Posterior vena cava (tissue), 2 donors: ENCODE data around the gene DAPK1. TPM values are rescaled to one million over a fixed set of nuclear protein-coding genes. Genes with fewer than 3 reads are reported as not detected.
"Not testable (repeated sequence)": the region's sequence is repeated elsewhere in the genome, so short reads cannot be mapped to it uniquely, and the experiment has no call there.

Source experiments
- DNase-seq: peaks from one replicate; pipeline ENCODE4 v3.0.0-alpha.2; 2020; ENCODE audit warnings: low spot score
- intact Hi-C, 2 donors: fragments of 100-400 bp; cut with DNase I; formaldehyde crosslinking; loops; one replicate each; pipeline versions ENCODE4 v1.14.1 to v1.14.2; 2022 to 2023
- total RNA-seq, 2 donors: library from RNA; stranded (reverse); fragmentation: NEBNext Ultra II Directional; extraction: Animal tissue kit (Norgen Biotek cat#: 25700); gene quantifications; one replicate each; pipeline ENCODE4 v1.2.1, GENCODE V29; 2021
- donor health status: DM: yes; HTN: yes; CAD: no.
- donor health status: DM: yes; HTN: yes; CAD: no.

The DAPK1 gene
- total RNA-seq, 2 donors from 2014 or later, result 33.2 to 34.3 TPM

- no peak for DNase-seq
- intact Hi-C loops, result no loop called here
Measured at GRCh38 chr9:87533271-87533670, 35.6 kb downstream of the DAPK1 start.

GRCh38 chr9:87534036-87534435 lies 36.4 kb downstream of the DAPK1 start:
- DNase-seq, result no peak
- intact Hi-C loops, result no loop called here

DNA sequence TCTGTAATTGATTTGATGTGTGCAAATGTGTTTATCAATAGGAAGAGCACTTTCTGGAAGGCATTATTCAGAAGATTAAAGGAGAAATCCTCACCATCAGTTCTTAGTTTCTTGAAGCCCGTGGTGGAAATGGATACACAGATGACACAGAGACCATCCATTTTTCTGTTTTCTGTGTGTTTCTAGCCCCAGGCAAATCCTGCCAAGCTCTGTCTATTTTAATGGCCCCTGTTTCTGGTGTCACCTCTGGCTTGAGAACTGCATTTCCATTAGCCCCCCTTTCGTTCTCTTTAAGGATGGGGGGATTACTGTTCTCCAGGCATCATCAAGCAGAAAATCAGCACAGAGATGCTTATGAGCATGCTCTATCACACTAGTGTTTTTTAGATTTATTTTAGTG lies 37.3 kb downstream of the DAPK1 start:
- intact Hi-C loops, result no loop called here
- no peak for DNase-seq

GRCh38 chr9:87535817-87536539 lies 38.3 kb downstream of the DAPK1 start:
- intact Hi-C loops, result no loop called here
- no peak for DNase-seq

- intact Hi-C loops, result no loop called here
- DNase-seq, result no peak
Measured at GRCh38 chr9:87537625-87538024, 40.0 kb downstream of the DAPK1 start.

GRCh38 chr9:87540444-87541105 lies 42.9 kb downstream of the DAPK1 start:
- intact Hi-C loops, result no loop called here
- no peak for DNase-seq

- DNase-seq, result no peak
- intact Hi-C loops, result no loop called here
Measured at GRCh38 chr9:87541663-87542062, 44.0 kb downstream of the DAPK1 start.

DNA sequence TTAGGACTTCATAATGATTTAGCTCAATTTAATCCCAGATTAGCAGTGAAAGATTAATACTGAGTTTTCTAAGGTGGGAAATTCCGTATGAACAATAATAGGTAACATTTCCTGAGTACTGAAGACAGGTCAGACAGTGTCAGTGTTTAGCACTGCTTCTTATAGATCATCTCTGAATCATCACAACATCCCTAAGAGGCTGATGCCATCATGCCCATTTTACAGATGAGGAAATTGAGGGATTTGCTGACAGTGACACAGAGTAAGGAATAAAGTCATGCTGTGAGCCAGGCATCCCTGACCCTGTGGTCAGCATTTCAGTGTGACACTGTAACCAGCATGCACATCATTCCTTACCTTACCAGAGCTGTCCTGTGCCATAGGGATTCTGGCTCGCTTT lies 44.5 kb downstream of the DAPK1 start:
- intact Hi-C loops, result no loop called here
- no peak for DNase-seq

- intact Hi-C loops, result no loop called here
- no peak for DNase-seq
Measured at GRCh38 chr9:87543251-87543650, 45.6 kb downstream of the DAPK1 start.

- no peak for DNase-seq
- intact Hi-C loops, result no loop called here
Measured at GRCh38 chr9:87545858-87546257, 48.2 kb downstream of the DAPK1 start.

DNA sequence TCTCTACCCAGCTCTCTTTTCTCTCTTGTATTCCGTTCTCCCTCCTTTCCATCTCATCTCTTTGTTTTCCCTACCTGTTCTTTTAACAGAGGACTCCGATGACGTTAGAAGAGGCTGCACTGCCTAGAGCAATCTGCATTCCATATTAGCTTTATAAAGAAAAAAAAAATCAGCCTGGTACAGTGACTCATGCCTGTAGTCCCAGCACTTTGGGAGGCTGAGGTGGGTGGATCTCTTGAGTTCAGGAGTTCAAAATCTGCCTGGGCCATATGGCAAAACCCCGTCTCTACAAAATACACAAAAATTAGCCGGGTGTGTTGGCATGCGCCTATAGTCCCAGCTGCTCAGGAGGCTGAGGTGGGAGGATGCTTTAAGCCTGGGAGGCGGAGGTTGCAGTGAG lies 49.0 kb downstream of the DAPK1 start:
- intact Hi-C loops, result no loop called here
- DNase-seq, result no peak

GRCh38 chr9:87547671-87548081 lies 50.0 kb downstream of the DAPK1 start:
- intact Hi-C loops, result no loop called here
- DNase-seq, result no peak

DNA sequence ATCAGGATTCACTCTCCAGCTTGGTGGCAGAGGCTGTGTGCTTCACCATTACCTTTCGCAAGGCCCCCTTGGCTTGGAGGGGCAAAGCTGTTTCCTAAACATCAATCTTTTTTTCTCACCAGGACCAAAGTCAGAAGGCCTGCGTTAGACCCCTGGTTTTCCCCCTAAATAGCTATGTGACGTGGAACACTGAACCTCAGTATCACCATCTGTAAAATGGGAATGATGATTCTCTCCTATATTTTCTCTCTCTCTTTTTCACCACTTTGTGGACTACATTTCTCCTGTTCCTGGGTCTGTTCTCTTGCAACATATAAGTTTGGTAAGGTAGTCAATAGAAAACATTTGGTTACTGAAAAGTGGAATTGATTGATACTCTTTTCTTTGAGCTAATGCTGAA lies 50.5 kb downstream of the DAPK1 start:
- no peak for DNase-seq
- intact Hi-C loops, result no loop called here

DNA sequence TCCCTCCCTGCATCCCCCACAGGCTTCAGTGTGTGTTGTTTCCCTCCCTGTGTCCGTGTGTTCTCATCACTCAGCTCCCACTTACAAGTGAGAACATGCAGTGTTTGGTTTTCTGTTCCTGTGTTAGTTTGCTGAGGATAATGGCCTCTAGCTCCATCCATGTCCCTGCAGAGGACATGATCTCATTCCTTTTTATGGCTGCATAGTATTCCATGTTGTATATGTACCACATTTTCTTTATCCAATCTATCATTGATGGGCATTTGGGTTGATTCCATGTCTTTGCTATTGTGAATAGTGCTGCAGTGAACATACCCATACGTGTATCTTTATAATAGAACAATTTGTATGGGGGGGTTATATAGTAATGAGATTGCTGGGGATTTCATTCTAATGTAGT lies 51.4 kb downstream of the DAPK1 start:
- DNase-seq, intact Hi-C loops: not testable (repeated sequence)

GRCh38 chr9:87549791-87550190 lies 52.1 kb downstream of the DAPK1 start:
- intact Hi-C loops, result no loop called here
- DNase-seq, result no peak

GRCh38 chr9:87550253-87550954 lies 52.7 kb downstream of the DAPK1 start:
- intact Hi-C loops, result no loop called here
- DNase-seq, result no peak

DNA sequence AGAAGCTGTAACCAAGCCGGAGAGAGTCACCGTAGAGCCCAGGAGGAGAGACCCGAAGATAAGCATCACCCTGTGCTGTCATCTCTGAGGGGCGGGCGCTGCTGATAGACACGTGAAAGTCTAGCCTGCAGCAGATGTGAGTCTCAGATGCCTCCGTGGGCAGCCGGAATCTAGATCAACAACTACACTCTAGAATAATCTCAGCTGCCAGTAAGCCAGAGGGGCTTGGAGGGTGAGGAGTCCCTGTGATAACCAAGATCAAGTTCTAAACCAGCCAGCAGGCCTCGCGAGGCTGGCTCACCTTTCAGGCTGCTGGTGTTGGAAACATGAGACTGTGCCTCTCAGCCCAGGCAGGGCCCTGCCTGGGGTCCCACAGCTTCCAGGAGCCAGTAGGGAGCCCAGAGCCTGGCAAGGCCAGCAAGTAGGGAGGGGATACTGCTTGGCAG lies 54.1 kb downstream of the DAPK1 start:
- intact Hi-C loops, result no loop called here
- DNase-seq, result no peak

DNA sequence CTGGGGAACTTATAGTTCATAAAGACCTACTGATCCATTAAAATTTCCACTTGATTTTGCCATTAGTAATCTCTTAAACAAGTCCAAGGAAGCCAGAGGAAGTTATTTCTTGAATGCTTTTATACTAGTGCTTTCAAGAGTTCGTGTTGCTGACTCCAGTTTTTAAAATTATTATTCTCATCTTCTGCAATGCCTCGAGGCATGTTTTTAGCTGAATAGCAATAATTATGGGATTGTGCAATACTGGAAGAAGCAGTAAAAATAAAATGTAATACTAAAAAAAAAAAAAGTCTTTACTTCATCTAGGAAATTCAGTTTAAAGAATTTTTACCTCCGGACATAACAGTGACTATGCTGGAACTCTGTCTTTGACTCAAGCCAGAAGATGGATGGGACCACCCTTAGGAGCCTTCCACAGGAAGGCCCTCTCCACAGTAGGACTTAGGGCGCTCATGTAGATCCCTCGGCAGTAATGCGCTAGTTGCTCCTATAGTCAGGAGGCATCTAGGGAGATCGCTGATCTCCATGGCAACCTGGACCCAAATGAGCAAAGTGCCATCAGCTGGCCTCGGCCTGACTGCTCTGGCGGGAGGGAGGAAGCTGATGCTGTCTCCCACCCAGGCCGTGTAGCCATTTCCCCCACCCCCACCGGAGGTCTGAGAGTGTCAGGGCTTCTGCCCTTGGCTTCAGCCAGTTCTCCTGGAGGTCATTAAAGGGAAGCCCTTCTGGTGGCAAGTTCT lies 56.7 kb downstream of the DAPK1 start:
- DNase-seq, result no peak
- intact Hi-C loops, result loop anchor here in 1 of 2 donors (2.0 kb wide), 1 partner anchor 58 kb away; the partner anchor contains the start of gene DAPK1

GRCh38 chr9:87554976-87555375 lies 57.3 kb downstream of the DAPK1 start:
- DNase-seq, result no peak
- intact Hi-C loops, result loop anchor here in 1 of 2 donors (2.0 kb wide), 1 partner anchor 58 kb away; the partner anchor contains the start of gene DAPK1

- intact Hi-C loops, result no loop called here
Measured at GRCh38 chr9:87556039-87556438, 58.4 kb downstream of the DAPK1 start.

More at GRCh38 chr9:87556039-87556438, 58.4 kb downstream of the DAPK1 start:
- no peak for DNase-seq
